Left ventricle myocardium inferior (tissue), 1 donor: Measurements from ENCODE around the gene NOS2. TPM values are rescaled to one million over a fixed set of nuclear protein-coding genes. Genes with fewer than 3 reads are reported as not detected.
"Not testable (repeated sequence)": the region's sequence is repeated elsewhere in the genome, so short reads cannot be mapped to it uniquely, and the experiment has no call there.

Experiments
- DNase-seq: peaks from one replicate; pipeline ENCODE4 v3.0.0-alpha.2; 2020
- H3K27ac ChIP-seq: fragments of 200-600 bp; replicated peaks from 2 replicates; pipeline ENCODE4 v1.8.0; 2021
- H3K27me3 ChIP-seq: fragments of 200-600 bp; 2 replicates; pipeline ENCODE4 v1.8.0; 2021; ENCODE audit warnings: low read depth
- H3K36me3 ChIP-seq: fragments of 200-600 bp; 2 replicates; pipeline ENCODE4 v1.8.0; 2021
- H3K4me1 ChIP-seq: fragments of 200-600 bp; 2 replicates; pipeline ENCODE4 v1.8.0; 2021
- H3K4me3 ChIP-seq: fragments of 200-600 bp; 2 replicates; pipeline ENCODE4 v1.8.0; 2021; ENCODE audit warnings: mild to moderate bottlenecking, moderate library complexity
- H3K9me3 ChIP-seq: fragments of 200-600 bp; replicated peaks from 2 replicates; pipeline ENCODE4 v1.8.0; 2021
- intact Hi-C: fragments of 100-400 bp; cut with micrococcal nuclease; formaldehyde crosslinking; loops from one replicate; pipeline ENCODE4 v1.11.0; 2022
- total RNA-seq: library from RNA; stranded (reverse); fragmentation: NEBNext Ultra II Directional; extraction: Animal tissue kit (Norgen Biotek cat#: 25700); gene quantifications from one replicate; pipeline ENCODE4 v1.2.1, GENCODE V29; 2021
- TF ChIP-seq, protein P1 (sequence below): fragments of 200-600 bp; IDR thresholded peaks from 2 replicates; pipeline ENCODE4 v1.8.0; 2021; ENCODE audit warnings: antibody characterized with exemption, mild to moderate bottlenecking, borderline replicate concordance
- donor health status: DM: no; HTN: yes; CAD: no; lungs with severe emphysema.

NOS2 gene
- total RNA-seq, 1 donor from 2014 or later = 0.19 TPM

DNA sequence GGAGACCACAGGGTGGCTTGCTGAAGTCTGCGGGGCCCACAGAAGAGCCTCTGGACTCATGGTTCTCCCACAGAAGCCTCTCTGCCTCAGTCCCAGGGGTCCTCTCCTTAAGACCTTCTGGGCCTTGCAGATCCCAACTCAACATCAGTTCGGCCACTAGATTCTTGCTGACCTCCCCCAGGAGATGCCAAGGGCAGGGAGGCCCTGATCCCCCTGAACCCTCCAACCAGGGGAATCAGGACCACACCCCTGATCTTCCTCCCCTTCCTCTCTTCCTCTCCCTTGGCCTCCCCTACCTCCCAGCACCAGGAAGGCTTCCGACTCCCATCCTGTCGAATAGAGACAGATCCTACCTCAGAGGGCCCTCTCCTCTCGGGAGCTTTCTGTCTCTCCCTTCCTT lies 53.4 kb downstream of the NOS2 start:
- Histone ChIP-seq H3K4me1 (no peaks in the 10 kb centered on the region), H3K4me3 (no peak overlapping the region), H3K27ac (no peak overlapping the region), H3K9me3 (no peaks in the 10 kb centered on the region), H3K36me3 (no peaks in the 10 kb centered on the region), H3K27me3 (no peaks in the 10 kb centered on the region)
- TF ChIP-seq, protein P1, sequence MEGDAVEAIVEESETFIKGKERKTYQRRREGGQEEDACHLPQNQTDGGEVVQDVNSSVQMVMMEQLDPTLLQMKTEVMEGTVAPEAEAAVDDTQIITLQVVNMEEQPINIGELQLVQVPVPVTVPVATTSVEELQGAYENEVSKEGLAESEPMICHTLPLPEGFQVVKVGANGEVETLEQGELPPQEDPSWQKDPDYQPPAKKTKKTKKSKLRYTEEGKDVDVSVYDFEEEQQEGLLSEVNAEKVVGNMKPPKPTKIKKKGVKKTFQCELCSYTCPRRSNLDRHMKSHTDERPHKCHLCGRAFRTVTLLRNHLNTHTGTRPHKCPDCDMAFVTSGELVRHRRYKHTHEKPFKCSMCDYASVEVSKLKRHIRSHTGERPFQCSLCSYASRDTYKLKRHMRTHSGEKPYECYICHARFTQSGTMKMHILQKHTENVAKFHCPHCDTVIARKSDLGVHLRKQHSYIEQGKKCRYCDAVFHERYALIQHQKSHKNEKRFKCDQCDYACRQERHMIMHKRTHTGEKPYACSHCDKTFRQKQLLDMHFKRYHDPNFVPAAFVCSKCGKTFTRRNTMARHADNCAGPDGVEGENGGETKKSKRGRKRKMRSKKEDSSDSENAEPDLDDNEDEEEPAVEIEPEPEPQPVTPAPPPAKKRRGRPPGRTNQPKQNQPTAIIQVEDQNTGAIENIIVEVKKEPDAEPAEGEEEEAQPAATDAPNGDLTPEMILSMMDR = no peak
- no peak for DNase-seq
- intact Hi-C loops = no loop called here

DNA sequence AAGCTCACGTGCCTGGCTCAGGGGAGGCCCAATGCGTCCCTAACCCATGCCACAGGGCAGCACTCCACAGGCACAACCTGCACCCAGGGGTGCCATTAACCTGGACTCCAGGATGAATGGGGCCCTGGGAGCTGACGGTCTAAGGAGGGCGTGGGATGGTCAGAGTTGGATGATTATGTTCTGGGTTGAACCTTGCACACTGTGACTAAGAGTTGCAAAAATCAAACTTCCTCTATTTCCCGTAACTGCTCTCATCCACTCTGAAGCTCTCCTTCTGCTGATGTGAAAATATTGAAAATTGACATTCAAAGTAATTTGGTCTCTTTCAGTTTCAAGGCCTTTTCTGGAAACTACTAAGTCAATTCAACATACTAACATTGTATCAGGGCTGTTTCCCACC lies 54.0 kb downstream of the NOS2 start:
- H3K4me3 ChIP-seq, H3K36me3 ChIP-seq, H3K4me1 ChIP-seq, DNase-seq, intact Hi-C loops, H3K27ac ChIP-seq, H3K9me3 ChIP-seq, H3K27me3 ChIP-seq: not testable (repeated sequence)

DNA sequence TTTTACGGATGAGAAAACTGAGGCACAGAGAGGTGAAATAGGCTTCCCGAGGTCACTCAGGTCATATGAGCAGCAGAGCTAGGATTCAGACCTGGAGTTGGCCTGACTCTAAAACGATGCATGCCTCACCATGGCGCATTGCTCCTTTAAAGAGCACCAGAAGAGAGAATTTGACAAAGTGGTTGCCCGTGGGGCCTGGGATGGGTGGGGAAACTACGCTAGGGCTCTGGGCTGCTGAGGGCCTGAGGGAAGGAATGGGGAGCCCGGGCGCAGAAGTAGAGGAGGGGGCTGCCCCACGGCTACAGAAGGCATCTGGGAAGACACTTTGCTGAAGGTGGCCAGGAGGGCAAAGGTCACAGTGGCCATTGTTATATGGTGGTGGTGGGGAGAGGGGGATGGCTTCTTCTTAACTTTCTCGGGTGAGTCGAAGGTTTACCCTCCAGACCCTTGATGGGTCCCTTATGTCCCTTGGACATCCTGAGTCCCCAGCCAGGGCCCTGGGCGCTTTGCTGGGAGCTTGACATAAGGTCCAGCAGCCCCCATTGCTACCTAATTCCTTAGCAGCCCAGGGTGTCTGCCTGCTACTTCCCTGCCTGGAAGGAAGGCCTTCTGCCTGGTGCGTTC lies 55.0 kb downstream of the NOS2 start:
- DNase-seq, H3K4me3 ChIP-seq, intact Hi-C loops, H3K27me3 ChIP-seq, H3K36me3 ChIP-seq, H3K4me1 ChIP-seq, H3K27ac ChIP-seq, H3K9me3 ChIP-seq: not testable (repeated sequence)

DNA sequence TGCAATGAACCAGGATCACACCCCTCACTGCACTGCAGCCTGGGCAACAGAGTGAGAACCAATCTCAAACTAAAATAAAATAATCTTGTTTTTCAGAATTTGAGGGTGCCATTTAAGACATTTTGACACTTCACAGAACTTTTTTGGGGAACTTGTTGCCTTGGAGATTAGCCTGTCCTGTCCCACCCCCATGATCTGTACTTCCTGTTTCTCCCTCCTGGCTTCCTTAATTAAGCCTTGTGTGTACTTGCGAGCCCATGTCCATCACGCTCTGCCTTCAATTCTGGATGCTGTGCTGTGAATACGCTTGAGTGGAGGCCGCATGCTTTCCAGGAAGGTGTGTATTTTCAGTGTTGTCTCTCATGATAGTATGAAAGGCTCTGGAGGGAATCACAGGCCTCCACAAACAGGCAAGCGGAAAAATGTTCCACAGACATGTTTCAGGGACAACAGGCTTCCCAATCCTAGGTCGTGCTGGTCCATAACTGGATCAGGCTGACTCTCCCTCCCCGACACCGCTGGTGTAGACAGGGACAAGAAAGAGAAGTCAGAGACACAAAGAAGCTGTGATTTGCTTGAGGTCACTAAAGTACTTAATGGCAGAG lies 56.9 kb downstream of the NOS2 start:
- Histone ChIP-seq H3K4me3 (no peak overlapping the region), H3K36me3 (no peaks in the 10 kb centered on the region), H3K27me3 (peaks cover 2% of the 10 kb centered on the region), H3K9me3 (no peaks in the 10 kb centered on the region), H3K4me1 (no peaks in the 10 kb centered on the region), H3K27ac (no peak overlapping the region)
- no peak for DNase-seq
- TF ChIP-seq, protein P1 = no peak
- intact Hi-C loops = no loop called here

DNA sequence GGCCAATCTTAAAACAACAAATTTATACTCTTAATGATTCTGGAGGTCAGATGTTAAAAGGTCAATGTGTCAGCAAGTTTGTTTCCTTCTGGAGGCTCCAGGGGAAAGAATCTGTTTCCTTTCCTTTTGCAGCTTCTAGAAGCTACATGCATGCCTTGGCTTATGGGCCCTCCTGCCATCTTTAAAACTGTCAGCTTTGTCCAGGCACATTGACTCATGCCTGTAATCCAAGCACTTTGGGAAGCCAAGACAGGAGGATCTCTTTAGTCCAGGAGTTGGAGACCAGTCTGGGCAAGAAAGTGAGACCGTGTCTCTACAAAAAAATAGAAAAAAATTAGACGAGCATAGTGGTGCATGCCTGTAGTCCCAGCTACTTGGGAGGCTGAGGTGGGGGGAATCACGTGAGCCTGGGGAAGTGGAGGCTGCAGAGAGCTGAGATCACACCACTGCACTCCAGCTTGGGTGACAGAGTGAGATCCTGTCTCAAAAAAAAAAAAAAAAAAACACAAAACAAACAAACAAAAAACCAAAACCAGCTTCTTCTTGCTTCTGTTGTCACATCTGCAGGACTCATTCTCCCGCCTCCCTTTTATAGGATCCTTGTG lies 58.3 kb downstream of the NOS2 start:
- H3K4me3 ChIP-seq = no peak overlapping the region
- H3K36me3 ChIP-seq = no peaks in the 10 kb centered on the region
- DNase-seq = no peak
- H3K9me3 ChIP-seq = no peaks in the 10 kb centered on the region
- TF ChIP-seq, protein P1 = no peak
- H3K27me3 ChIP-seq = peaks cover 4% of the 10 kb centered on the region
- H3K27ac ChIP-seq = no peak overlapping the region
- intact Hi-C loops = no loop called here
- no peaks in the 10 kb centered on the region for H3K4me1 ChIP-seq

DNA sequence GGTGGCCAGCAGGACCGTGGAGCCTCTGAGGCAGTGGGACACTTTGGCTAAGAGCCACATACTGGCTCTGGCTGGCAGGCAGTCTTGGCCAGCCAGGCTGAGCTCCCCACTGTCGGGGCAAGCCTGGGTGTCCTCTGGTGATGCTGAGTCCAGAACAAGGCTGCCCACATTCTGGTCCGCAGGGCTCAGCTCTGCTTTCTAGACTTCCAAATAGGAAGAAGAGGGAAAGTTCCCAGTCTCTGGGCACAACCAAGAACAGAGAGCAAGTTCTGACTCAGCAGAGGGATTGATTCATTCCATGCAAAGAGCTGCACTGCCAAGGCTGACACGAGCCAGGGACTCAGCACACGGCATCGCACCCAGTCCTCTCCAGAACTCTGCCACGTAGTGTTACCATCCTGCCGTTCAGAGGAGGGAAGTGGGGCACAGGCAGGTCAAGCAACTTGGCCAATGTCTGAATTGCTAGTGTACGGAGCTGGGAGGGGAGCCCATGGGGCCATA lies 58.9 kb downstream of the NOS2 start:
- intact Hi-C loops = no loop called here
- Histone ChIP-seq H3K27ac (no peak overlapping the region), H3K9me3 (no peaks in the 10 kb centered on the region), H3K4me1 (no peaks in the 10 kb centered on the region), H3K27me3 (peaks cover 4% of the 10 kb centered on the region), H3K4me3 (no peak overlapping the region), H3K36me3 (no peaks in the 10 kb centered on the region)
- no peak for DNase-seq
- TF ChIP-seq, protein P1 = no peak

DNA sequence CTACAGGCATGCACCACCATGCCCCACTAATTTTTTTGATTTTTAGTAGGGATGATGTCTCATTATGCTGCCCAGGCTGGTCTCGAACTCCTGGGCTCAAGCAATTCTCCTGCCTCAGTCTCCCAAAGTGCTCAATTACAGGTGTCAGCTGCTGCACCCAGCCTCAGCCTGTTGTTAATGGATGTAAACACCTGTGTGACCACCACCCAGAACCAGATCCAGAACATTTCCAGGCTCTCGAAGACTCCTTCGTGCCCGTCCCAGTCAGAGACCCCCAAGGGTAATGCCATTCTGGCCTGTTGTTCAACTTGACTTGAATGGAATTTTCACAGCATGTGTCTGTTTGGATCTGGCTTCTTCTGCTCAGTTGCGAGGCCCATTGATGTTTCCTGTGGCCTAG lies 59.8 kb downstream of the NOS2 start:
- H3K9me3 ChIP-seq, DNase-seq, H3K36me3 ChIP-seq, H3K4me1 ChIP-seq, H3K27me3 ChIP-seq, intact Hi-C loops, H3K4me3 ChIP-seq, H3K27ac ChIP-seq: not testable (repeated sequence)
